Cardiac muscle cell (in vitro differentiated cells and primary cell): ENCODE results near the gene ATP2B1. TPM values are rescaled to one million over a fixed set of nuclear protein-coding genes. Genes with fewer than 3 reads are reported as not detected.

Experiments
- DNase-seq, 2 donors: peaks; one replicate each; pipeline versions ENCODE4 v3.0.0 to v3.0.0-alpha.2; 2010 to 2017; ENCODE audit warnings: low read depth in 1 of 2, low spot score in 1 of 2
- H3K27ac ChIP-seq: fragments of 200-600 bp; sonication (generic); 2 replicates; pipeline ENCODE4 v1.5.1; 2016
- H3K27me3 ChIP-seq: fragments of 200-600 bp; sonication (generic); 2 replicates; pipeline ENCODE4 v1.6.0; 2016; ENCODE audit warnings: control low read depth
- H3K36me3 ChIP-seq: fragments of 200-600 bp; sonication (generic); 2 replicates; pipeline ENCODE4 v1.5.1; 2016; ENCODE audit warnings: control low read depth
- H3K4me1 ChIP-seq: fragments of 200-600 bp; sonication (generic); 2 replicates; pipeline ENCODE4 v1.8.1; 2017; ENCODE audit warnings: low read depth, mild to moderate bottlenecking, mixed run types
- H3K4me3 ChIP-seq: fragments of 200-600 bp; sonication (generic); 2 replicates; pipeline ENCODE4 v1.5.1; 2016; ENCODE audit warnings: mild to moderate bottlenecking
- H3K9me3 ChIP-seq: fragments of 200-600 bp; sonication (generic); 2 replicates; pipeline ENCODE4 v1.5.1; 2017; ENCODE audit warnings: low read depth, mild to moderate bottlenecking, control low read depth
- polyA plus RNA-seq: library from polyadenylated mRNA; unstranded; fragments of >200 nt; fragmentation: Nextera tagmentation; extraction: Ambion mirVana; gene quantifications from 2 replicates; pipeline ENCODE4 v1.2.1, GENCODE V29; 2016
- total RNA-seq: library from RNA; depleted of rRNA; stranded (reverse); fragments of >200 nt; gene quantifications from 2 replicates; pipeline ENCODE4 v1.2.3, GENCODE V29; 2016
- TF ChIP-seq, protein P1 (sequence below): IDR thresholded peaks from 2 replicates; pipeline ENCODE4 v1.5.1; 2012; ENCODE audit warnings: low read depth, mild to moderate bottlenecking, low read length

The ATP2B1 gene
- total and polyA plus RNA-seq, 2 experiments from 2014 or later = 29.0 to 41.5 TPM

DNA sequence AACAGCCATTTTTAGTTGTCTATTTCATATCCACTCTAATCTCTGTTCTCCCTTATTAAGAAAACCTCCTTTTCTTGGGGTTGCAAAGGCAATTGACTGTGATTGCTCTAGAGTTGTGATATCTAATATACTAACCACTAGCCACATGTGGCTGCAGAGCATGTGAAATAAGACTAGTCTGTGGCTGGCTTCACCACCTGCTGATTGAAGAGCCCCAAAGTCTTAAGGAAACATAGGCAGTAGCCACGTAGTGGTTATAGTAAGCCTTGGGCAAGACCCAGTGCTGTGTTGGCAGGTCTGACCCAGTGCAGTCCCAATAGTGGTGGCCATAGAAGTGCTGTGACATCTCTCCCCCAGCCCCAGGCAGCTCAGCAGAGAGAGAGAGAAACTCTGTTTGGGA, 28.4 kb upstream of the ATP2B1 start:
- Histone ChIP-seq H3K9me3 (no peaks in the 10 kb centered on the region), H3K4me1 (no peaks in the 10 kb centered on the region), H3K4me3 (no peak overlapping the region), H3K36me3 (no peaks in the 10 kb centered on the region), H3K27me3 (no peaks in the 10 kb centered on the region), H3K27ac (no peak overlapping the region)
- no peak for DNase-seq
- TF ChIP-seq, protein P1, sequence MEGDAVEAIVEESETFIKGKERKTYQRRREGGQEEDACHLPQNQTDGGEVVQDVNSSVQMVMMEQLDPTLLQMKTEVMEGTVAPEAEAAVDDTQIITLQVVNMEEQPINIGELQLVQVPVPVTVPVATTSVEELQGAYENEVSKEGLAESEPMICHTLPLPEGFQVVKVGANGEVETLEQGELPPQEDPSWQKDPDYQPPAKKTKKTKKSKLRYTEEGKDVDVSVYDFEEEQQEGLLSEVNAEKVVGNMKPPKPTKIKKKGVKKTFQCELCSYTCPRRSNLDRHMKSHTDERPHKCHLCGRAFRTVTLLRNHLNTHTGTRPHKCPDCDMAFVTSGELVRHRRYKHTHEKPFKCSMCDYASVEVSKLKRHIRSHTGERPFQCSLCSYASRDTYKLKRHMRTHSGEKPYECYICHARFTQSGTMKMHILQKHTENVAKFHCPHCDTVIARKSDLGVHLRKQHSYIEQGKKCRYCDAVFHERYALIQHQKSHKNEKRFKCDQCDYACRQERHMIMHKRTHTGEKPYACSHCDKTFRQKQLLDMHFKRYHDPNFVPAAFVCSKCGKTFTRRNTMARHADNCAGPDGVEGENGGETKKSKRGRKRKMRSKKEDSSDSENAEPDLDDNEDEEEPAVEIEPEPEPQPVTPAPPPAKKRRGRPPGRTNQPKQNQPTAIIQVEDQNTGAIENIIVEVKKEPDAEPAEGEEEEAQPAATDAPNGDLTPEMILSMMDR = no peak

DNA sequence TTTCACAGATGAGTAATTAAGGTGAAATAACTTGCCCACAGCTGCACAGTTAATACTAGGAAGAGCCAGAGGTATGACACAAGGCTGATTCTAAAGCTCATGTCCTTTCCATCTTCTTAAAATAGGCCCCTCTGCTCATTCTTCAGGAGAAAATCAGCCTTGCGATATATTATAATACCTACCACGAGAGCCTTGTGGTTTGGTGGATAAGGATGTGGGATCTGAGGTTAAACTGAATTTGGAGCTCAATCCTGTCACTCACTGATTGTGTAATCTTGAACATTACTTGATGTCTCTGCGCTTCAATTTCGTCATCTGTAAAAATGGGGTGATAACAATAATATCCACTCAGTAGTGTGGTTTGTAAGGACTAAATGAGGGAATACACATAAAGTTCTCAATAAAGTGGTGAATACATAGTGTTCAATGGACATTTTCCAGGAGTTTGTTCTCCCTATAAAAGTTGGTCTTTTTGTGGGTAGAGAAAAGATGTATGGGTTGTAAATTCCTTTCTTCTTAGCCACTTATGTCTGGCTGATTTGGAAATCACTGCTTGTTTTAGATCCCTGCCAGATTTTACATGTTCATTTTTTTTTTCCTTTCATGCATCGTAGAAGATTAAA, 25.1 kb upstream of the ATP2B1 start:
- no peaks in the 10 kb centered on the region for H3K9me3 ChIP-seq
- no peak overlapping the region for H3K4me3 ChIP-seq
- TF ChIP-seq, protein P1 = no peak
- H3K36me3 ChIP-seq = no peaks in the 10 kb centered on the region
- peak in 1 of 2 donors; percentile 91 for DNase-seq
- H3K27me3 ChIP-seq = no peaks in the 10 kb centered on the region
- no peak overlapping the region for H3K27ac ChIP-seq
- no peaks in the 10 kb centered on the region for H3K4me1 ChIP-seq

- TF ChIP-seq, protein P1 = no peak
- Histone ChIP-seq H3K4me3 (no peak overlapping the region), H3K27ac (no peak overlapping the region), H3K36me3 (no peaks in the 10 kb centered on the region), H3K27me3 (no peaks in the 10 kb centered on the region), H3K9me3 (no peaks in the 10 kb centered on the region), H3K4me1 (no peaks in the 10 kb centered on the region)
- no peak for DNase-seq
These were observed 23.9 kb upstream of the ATP2B1 start for GRCh38 chr12:89732522-89732921.

DNA sequence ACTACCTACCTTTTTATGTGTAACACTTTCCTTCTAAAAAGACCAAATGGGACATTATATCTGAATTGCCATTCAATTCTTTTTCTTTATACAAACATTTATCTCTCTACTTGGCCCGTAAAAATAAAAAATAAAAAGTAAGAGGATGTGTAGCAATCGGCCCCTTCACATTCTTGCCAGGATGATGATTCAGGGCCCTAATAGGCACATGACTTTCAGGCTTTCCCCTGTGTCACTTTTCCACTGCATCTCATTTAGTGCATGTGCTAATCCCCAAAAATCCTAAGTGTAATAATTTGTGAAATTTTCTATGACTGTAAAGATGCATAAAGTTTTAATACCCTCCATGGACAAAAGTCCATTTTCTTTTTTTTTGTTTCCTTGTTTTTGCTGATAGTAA, 23.0 kb upstream of the ATP2B1 start:
- H3K36me3 ChIP-seq = no peaks in the 10 kb centered on the region
- no peak overlapping the region for H3K27ac ChIP-seq
- no peaks in the 10 kb centered on the region for H3K27me3 ChIP-seq
- H3K9me3 ChIP-seq = no peaks in the 10 kb centered on the region
- DNase-seq = peak in 1 of 2 donors; percentile 85
- TF ChIP-seq, protein P1 = no peak
- no peaks in the 10 kb centered on the region for H3K4me1 ChIP-seq
- H3K4me3 ChIP-seq = no peak overlapping the region

DNA sequence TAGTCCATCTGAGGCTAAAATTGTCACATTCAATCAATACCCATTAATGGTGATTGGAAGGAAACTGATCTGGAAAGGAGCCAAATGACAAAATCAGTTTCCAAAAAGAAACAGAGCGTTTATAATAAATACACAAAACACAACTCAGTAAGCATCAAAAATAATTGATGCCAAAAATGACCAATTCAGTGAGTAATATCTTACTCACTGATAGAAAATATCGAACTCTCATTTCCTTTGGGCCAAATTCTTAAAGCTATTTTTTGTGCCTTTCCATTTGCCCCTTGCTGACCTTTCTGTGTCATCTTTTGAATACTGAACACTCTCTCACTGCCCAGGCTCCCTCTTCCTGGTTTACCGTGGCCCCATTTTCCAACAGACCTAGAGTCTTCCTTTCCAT, 22.5 kb upstream of the ATP2B1 start:
- TF ChIP-seq, protein P1 = no peak
- no peak for DNase-seq
- H3K27me3 ChIP-seq = no peaks in the 10 kb centered on the region
- no peak overlapping the region for H3K27ac ChIP-seq
- no peak overlapping the region for H3K4me3 ChIP-seq
- no peaks in the 10 kb centered on the region for H3K9me3 ChIP-seq
- H3K36me3 ChIP-seq = no peaks in the 10 kb centered on the region
- no peaks in the 10 kb centered on the region for H3K4me1 ChIP-seq
